Measurements from ENCODE around the gene DOC2B.

DNA sequence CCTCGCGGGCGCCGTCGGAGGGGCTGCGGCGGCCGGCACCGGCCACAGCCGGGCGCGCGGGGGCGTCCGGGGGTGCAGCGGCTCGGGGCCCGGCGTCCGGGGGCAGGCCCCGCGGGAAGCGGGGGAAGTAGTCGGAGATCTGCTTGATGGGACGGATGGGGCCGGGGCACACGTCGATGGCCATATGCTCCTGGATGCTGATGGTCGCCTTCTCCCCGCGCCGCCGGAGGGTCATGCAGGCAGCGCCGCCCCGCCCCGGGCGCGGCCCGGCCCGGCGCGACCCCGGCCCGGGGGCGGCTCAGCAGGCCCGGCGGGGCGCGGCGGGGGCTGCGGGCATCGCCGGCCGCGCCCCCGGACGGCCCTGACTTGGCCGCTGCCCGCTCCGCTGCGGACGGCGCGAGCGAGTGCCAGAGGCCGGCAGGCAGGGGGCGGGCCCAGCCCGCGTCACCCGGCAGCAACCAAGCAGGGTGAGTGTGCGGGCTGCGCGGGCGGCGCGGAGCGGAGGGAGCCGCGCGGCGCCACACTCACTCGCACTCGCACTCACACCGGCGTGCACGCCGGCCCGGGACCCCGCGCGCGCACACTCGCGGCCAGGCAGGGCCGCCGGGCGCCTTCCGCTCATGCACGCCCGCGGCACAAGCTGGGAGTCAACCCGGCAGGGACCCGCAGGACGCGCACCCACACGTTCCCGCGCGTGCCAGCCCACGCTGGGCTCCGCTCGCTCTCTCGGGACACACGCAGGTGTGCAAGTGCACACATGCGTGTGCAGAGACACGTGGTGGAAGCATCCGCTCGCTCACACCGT lies at the start of gene DOC2B:
- TF ChIP-seq, protein P1, sequence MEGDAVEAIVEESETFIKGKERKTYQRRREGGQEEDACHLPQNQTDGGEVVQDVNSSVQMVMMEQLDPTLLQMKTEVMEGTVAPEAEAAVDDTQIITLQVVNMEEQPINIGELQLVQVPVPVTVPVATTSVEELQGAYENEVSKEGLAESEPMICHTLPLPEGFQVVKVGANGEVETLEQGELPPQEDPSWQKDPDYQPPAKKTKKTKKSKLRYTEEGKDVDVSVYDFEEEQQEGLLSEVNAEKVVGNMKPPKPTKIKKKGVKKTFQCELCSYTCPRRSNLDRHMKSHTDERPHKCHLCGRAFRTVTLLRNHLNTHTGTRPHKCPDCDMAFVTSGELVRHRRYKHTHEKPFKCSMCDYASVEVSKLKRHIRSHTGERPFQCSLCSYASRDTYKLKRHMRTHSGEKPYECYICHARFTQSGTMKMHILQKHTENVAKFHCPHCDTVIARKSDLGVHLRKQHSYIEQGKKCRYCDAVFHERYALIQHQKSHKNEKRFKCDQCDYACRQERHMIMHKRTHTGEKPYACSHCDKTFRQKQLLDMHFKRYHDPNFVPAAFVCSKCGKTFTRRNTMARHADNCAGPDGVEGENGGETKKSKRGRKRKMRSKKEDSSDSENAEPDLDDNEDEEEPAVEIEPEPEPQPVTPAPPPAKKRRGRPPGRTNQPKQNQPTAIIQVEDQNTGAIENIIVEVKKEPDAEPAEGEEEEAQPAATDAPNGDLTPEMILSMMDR (IDR thresholded peaks at IDR 0.05) = peak in 2 of 6 experiments; percentile 8 to 13
- TF ChIP-seq POLR2A (IDR thresholded peaks at IDR 0.05) = no peak
